ENCODE results near the gene ALDOA. TPM values are rescaled to one million over a fixed set of nuclear protein-coding genes. Genes with fewer than 3 reads are reported as not detected.
A peak's percentile ranks its signal among the peaks of the same experiment; 100 is the strongest.
"Not testable (repeated sequence)": the region's sequence is repeated elsewhere in the genome, so short reads cannot be mapped to it uniquely, and the experiment has no call there.

ALDOA gene
- total RNA-seq, 1 donor from 2014 or later: 810 TPM

DNA sequence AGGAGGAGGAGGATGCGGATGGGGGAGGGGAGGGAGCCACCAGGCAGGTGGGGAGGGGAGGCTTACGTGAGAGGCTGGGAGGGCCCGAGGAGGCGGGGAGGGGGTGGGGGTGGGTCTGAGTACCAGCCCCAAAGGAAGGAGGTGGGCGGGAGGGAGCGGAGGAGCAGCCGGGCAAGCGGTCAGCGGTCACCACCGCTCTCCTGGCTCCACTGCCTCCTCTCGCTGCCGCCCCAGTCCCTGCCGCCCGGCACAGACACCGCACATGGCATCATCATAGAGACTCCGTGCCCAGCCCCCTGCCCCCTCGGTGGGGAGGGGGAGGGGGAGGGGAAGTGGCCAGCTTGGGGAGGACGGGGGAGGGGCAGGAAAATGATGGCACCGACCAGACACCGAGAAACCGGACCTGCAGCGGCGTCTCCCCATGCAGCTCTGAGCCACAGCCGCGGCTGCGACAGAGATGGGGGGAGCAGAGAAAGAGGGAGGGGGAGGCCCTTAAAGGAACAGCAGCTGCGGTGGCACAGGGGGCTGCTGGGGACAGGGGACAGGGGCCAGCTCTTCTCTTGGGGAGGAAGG, 34.6 kb upstream of the ALDOA start, which contains the start of gene TLCD3B:
TSS of gene TLCD3B (minus strand) at position 431 of the 573 bp plus-strand sequence. CDS start 744 bp downstream, outside the sequence.
- H3K9me3 ChIP-seq: no peaks in the 10 kb centered on the region
- no peak within 1 kb of the TSS for H3K4me3 ChIP-seq
- peaks cover 9% of the 10 kb centered on the region for H3K4me1 ChIP-seq
- H3K27ac ChIP-seq: no peak within 1 kb of the TSS
- DNase-seq (ENCODE audit: extremely low spot score in 2 of 2): no peak
- peaks cover 7% of the 10 kb centered on the region for H3K27me3 ChIP-seq
- no peaks in the 10 kb centered on the region for H3K36me3 ChIP-seq
- TF ChIP-seq POLR2A (IDR thresholded peaks at IDR 0.05) (no peak), POLR2AphosphoS5 (IDR thresholded peaks at IDR 0.05; ENCODE audit: insufficient read depth in 1 of 2, low read depth in 1 of 2) (no peak)
- TF ChIP-seq, protein P1, sequence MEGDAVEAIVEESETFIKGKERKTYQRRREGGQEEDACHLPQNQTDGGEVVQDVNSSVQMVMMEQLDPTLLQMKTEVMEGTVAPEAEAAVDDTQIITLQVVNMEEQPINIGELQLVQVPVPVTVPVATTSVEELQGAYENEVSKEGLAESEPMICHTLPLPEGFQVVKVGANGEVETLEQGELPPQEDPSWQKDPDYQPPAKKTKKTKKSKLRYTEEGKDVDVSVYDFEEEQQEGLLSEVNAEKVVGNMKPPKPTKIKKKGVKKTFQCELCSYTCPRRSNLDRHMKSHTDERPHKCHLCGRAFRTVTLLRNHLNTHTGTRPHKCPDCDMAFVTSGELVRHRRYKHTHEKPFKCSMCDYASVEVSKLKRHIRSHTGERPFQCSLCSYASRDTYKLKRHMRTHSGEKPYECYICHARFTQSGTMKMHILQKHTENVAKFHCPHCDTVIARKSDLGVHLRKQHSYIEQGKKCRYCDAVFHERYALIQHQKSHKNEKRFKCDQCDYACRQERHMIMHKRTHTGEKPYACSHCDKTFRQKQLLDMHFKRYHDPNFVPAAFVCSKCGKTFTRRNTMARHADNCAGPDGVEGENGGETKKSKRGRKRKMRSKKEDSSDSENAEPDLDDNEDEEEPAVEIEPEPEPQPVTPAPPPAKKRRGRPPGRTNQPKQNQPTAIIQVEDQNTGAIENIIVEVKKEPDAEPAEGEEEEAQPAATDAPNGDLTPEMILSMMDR (IDR thresholded peaks at IDR 0.05): no peak
- intact Hi-C loops (cut with DNase I): no loop called here

DNA sequence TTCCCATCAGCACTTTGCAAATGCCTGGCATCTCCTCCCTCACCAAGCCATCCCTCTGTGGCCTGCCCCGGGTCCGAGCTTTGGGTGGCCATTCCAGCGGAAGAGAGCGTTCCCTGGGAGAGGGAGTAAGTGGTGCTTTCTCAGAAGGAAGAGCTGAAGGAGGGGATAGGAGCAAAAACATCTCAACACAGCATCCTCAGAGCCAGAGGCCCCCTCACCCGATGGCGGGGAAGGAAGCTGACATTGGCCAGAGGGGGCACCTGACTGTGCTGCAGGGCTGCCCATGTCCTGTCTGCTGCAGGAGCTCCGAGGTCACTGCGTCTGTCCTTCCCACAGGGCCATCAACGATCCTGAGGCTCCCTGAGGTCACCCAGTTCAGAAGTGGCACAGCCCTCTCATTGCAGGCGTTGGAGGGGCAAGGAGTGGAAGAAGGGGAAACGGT, 34.1 kb upstream of the ALDOA start:
- Histone ChIP-seq H3K27ac (no peak overlapping the region), H3K4me3 (no peak overlapping the region), H3K9me3 (no peaks in the 10 kb centered on the region), H3K36me3 (no peaks in the 10 kb centered on the region), H3K27me3 (peaks cover 7% of the 10 kb centered on the region), H3K4me1 (peaks cover 9% of the 10 kb centered on the region)
- intact Hi-C loops (cut with DNase I): no loop called here
- TF ChIP-seq POLR2A (IDR thresholded peaks at IDR 0.05) (no peak), POLR2AphosphoS5 (IDR thresholded peaks at IDR 0.05; ENCODE audit: insufficient read depth in 1 of 2, low read depth in 1 of 2) (no peak)
- TF ChIP-seq, protein P1 (IDR thresholded peaks at IDR 0.05): no peak
- no peak for DNase-seq (ENCODE audit: extremely low spot score in 2 of 2)

DNA sequence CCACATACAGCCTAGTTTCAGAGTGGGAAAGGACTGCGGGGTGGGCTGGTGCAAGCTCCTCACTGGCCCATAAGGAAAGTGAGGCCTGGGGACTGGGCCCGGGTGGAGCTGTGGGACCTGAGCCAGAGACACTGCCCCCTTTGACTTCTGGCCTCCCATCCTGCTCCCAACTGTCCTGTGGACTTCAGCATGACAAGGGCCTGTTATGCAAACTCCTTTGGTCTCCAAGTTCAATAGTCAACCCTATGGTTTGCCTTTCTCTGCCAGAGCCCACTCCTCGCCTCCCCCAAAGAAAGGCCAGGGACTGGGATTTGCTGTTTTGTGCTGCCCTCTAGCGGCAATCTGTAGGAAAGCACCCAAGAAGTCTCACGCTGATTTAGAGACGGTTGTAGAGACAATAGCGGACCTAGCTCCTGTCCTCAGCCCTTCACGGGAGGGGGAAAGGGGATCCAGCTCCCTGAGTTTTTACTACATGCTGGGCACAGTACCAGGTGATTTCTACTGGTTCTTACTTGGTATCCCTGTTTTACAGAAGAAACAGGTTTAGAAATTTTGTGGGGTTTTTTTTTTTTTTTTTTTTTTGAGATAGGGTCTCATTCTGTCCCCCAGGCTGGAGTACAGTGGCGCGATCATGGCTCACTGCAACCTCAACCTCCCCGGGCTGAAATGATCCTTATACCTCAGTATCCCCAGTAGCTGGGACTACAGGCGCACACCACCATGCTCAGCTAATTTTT, 33.3 kb upstream of the ALDOA start:
- intact Hi-C loops (cut with DNase I): no loop called here
- Histone ChIP-seq H3K4me3 (no peak overlapping the region), H3K4me1 (peaks cover 9% of the 10 kb centered on the region), H3K36me3 (no peaks in the 10 kb centered on the region), H3K27me3 (peaks cover 7% of the 10 kb centered on the region), H3K27ac (no peak overlapping the region), H3K9me3 (no peaks in the 10 kb centered on the region)
- no peak for DNase-seq (ENCODE audit: extremely low spot score in 2 of 2)
- TF ChIP-seq, protein P1 (IDR thresholded peaks at IDR 0.05): peak in 1 of 3 experiments; percentile 28
- TF ChIP-seq POLR2AphosphoS5 (IDR thresholded peaks at IDR 0.05; ENCODE audit: insufficient read depth in 1 of 2, low read depth in 1 of 2): no peak
- TF ChIP-seq POLR2A (IDR thresholded peaks at IDR 0.05): no peak

DNA sequence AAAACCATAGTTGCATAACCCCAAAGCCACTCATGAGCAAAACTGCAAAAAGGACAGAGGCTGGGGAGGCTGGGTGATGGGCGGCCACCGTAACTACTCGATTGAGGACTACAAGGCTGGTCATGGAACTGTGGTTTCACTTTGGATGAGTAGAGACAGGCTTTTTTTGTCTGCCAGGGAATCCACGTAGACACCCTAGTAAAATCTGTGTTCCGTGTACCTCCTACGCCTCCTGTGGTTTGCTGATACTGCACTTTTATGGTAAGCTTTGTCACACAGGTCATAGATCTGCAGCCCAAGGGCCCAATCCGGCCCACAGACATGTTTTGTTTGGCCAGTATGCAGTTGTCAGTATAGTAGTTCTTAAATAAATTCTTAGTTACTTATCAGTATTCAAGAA, 32.3 kb upstream of the ALDOA start:
- DNase-seq (ENCODE audit: extremely low spot score in 2 of 2): no peak
- no peak for TF ChIP-seq POLR2AphosphoS5 (IDR thresholded peaks at IDR 0.05; ENCODE audit: insufficient read depth in 1 of 2, low read depth in 1 of 2)
- no peak for TF ChIP-seq POLR2A (IDR thresholded peaks at IDR 0.05)
- TF ChIP-seq, protein P1 (IDR thresholded peaks at IDR 0.05): no peak
- H3K27ac ChIP-seq: no peak overlapping the region
- peaks cover 9% of the 10 kb centered on the region for H3K4me1 ChIP-seq
- no peaks in the 10 kb centered on the region for H3K36me3 ChIP-seq
- intact Hi-C loops (cut with DNase I): no loop called here
- H3K27me3 ChIP-seq: peaks cover 7% of the 10 kb centered on the region
- H3K9me3 ChIP-seq: no peaks in the 10 kb centered on the region
- no peak overlapping the region for H3K4me3 ChIP-seq

DNA sequence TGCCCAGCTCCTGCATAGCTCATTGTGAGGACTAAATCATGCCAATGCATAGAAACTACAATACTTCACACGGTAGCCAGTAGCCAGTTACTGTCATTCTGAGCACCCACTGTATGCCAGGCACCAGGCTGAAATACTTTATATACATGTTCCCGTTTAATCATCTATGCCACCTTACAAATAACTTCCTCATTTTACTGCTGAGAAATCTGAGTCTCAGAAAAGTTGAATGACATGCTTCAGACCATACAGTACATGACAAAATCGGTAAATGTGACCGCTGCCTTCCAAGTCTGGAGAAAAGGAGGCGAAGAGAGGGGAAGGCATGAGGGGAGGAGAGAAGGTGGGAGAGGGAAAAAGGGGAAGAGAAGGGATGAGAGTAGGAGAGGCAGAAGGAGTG, 25.3 kb upstream of the ALDOA start:
- Histone ChIP-seq H3K36me3 (no peaks in the 10 kb centered on the region), H3K4me3 (no peak overlapping the region), H3K27ac (no peak overlapping the region), H3K9me3 (no peaks in the 10 kb centered on the region), H3K27me3 (no peaks in the 10 kb centered on the region), H3K4me1 (no peaks in the 10 kb centered on the region)
- no peak for TF ChIP-seq POLR2A (IDR thresholded peaks at IDR 0.05)
- no peak for TF ChIP-seq POLR2AphosphoS5 (IDR thresholded peaks at IDR 0.05; ENCODE audit: insufficient read depth in 1 of 2, low read depth in 1 of 2)
- TF ChIP-seq, protein P1 (IDR thresholded peaks at IDR 0.05): no peak
- intact Hi-C loops (cut with DNase I): no loop called here
- no peak for DNase-seq (ENCODE audit: extremely low spot score in 2 of 2)

DNA sequence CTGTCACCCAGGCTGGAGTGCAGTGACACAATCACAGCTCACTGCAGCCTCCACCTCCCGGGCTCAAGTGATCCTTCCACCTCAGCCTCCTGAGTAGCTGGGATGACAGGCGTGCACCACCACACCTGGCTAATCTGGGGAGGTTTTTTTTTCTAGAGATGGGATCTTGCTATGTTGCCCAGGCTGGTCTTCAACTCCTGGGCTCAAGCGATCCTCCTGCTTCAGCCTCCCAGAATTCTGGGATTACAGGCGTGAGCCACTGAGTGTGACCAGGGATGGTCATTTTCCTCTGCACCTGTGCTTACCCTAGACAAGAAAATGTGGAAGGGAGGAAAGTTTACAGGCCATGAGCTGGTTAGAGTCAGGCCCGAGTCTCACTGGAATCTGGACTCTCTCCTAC, 24.9 kb upstream of the ALDOA start:
- H3K27me3 ChIP-seq; H3K9me3 ChIP-seq; intact Hi-C loops (cut with DNase I): not testable (repeated sequence)

More for the DNA sequence above, 24.9 kb upstream of the ALDOA start:
- DNase-seq (ENCODE audit: extremely low spot score in 2 of 2); H3K27ac ChIP-seq; H3K36me3 ChIP-seq; H3K4me1 ChIP-seq; H3K4me3 ChIP-seq: not testable (repeated sequence)

All from vagina (tissue), 2 donors.